ENCODE data around the gene IRX1.

IRX1 gene

GRCh38 chr5:3607541-3608181 lies 12.0 kb downstream of the IRX1 start:
- H3K36me3 Mint-ChIP-seq (ENCODE audit: low read depth): no peaks in the 10 kb centered on the region
- H3K9me3 Mint-ChIP-seq: no peaks in the 10 kb centered on the region
- H3K4me1 Mint-ChIP-seq (ENCODE audit: low read depth): no peaks in the 10 kb centered on the region
- H3K4me3 Mint-ChIP-seq: no peak overlapping the region
- no peak for DNase-seq
- peaks cover 63% of the 10 kb centered on the region for H3K27me3 Mint-ChIP-seq
- no peak overlapping the region for H3K27ac Mint-ChIP-seq

DNA sequence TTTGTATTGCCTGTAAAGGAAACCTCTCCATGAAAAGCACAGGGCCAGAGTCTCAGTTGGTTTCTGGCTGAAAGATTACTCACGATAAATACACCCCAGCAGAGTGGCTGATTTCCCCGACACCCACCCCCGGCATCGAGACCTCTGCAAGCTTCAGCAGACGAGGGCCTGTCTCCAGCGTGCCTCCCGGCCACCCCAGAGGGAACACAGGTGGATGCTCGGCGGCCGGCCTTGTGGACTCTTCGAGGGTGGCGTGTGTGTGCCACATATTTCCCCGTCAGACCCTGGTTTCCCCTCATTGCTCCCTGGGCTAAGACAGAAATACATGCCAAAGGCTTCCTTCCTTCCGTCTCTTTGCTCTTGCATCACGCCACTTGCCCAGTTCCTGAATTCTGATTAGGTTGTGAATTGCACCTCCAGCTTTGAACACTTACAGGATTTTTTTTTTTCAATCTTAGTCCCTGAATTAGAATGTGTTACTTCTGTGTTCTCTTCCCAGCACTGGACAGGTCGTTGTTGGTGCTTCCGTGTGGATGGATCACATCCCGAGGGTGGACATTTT lies 13.6 kb downstream of the IRX1 start:
- no peak overlapping the region for H3K27ac Mint-ChIP-seq
- no peak overlapping the region for H3K4me3 Mint-ChIP-seq

GRCh38 chr5:3612591-3613042 lies 17.0 kb downstream of the IRX1 start:
- no peaks in the 10 kb centered on the region for H3K9me3 Mint-ChIP-seq
- H3K4me1 Mint-ChIP-seq (ENCODE audit: low read depth): no peaks in the 10 kb centered on the region
- H3K4me3 Mint-ChIP-seq: no peak overlapping the region
- no peak for DNase-seq
- H3K27me3 Mint-ChIP-seq: peaks cover 19% of the 10 kb centered on the region
- no peaks in the 10 kb centered on the region for H3K36me3 Mint-ChIP-seq (ENCODE audit: low read depth)
- no peak overlapping the region for H3K27ac Mint-ChIP-seq

More for the DNA sequence above, 13.6 kb downstream of the IRX1 start:
- H3K4me1 Mint-ChIP-seq (ENCODE audit: low read depth): no peaks in the 10 kb centered on the region
- no peaks in the 10 kb centered on the region for H3K36me3 Mint-ChIP-seq (ENCODE audit: low read depth)
- H3K9me3 Mint-ChIP-seq: no peaks in the 10 kb centered on the region
- H3K27me3 Mint-ChIP-seq: peaks cover 48% of the 10 kb centered on the region
- DNase-seq: no peak

GRCh38 chr5:3613726-3614125 lies 18.1 kb downstream of the IRX1 start:
- no peak for DNase-seq

DNA sequence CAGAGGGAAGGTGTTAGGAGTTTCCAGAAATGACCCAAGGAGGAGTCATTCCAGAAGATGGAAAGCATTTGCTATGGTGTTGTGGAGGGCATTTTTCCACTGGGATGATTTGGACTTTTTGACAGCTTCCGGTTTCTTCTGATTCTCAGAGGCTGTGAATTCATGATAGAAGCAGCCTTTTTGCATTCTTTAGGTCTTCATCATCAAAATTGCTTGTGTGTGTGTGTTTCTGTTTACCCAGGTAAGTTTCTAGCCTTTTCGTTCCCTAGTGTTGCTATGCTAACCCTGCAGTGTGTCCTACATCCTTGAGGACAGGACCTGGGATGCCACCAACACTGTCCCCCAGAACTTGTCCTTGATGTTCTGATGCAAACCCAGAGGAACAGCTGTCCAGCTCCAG lies 19.6 kb downstream of the IRX1 start:
- H3K9me3 Mint-ChIP-seq: no peaks in the 10 kb centered on the region
- H3K4me1 Mint-ChIP-seq (ENCODE audit: low read depth): no peaks in the 10 kb centered on the region
- H3K27ac Mint-ChIP-seq: no peak overlapping the region
- peaks cover 3% of the 10 kb centered on the region for H3K27me3 Mint-ChIP-seq
- no peak for DNase-seq
- H3K4me3 Mint-ChIP-seq: no peak overlapping the region
- H3K36me3 Mint-ChIP-seq (ENCODE audit: low read depth): no peaks in the 10 kb centered on the region

More at GRCh38 chr5:3613726-3614125, 18.1 kb downstream of the IRX1 start:
- no peak overlapping the region for H3K27ac Mint-ChIP-seq
- H3K27me3 Mint-ChIP-seq: peaks cover 11% of the 10 kb centered on the region
- H3K4me3 Mint-ChIP-seq: no peak overlapping the region
- H3K9me3 Mint-ChIP-seq: no peaks in the 10 kb centered on the region
- H3K36me3 Mint-ChIP-seq (ENCODE audit: low read depth): no peaks in the 10 kb centered on the region
- H3K4me1 Mint-ChIP-seq (ENCODE audit: low read depth): no peaks in the 10 kb centered on the region

- no peak overlapping the region for H3K27ac Mint-ChIP-seq
- H3K4me1 Mint-ChIP-seq (ENCODE audit: low read depth): no peaks in the 10 kb centered on the region
- no peak for DNase-seq
- H3K4me3 Mint-ChIP-seq: no peak overlapping the region
- H3K27me3 Mint-ChIP-seq: peaks cover 3% of the 10 kb centered on the region
- H3K36me3 Mint-ChIP-seq (ENCODE audit: low read depth): no peaks in the 10 kb centered on the region
- H3K9me3 Mint-ChIP-seq: no peaks in the 10 kb centered on the region
These were observed 20.2 kb downstream of the IRX1 start for GRCh38 chr5:3615829-3616228.

DNA sequence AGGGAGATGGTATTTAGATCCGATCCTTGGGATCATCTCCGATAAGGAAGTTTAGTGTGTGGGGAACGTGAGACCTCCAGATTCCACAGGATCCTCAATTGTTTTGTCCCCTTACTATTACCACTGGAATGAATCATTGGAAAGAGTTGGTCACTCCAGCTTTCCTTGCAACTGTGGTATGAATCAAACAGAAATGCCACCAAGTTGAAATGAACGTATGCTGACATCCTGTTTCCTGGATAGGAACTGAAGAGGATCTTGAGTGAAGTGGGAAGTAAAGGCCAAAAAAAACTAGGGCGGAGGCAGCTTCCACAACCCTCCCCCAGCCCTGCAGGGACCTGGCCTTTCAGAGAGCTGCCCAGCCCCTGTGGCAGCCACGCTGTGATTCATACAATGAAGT lies 23.9 kb downstream of the IRX1 start:
- Mint-ChIP-seq H3K4me1 (ENCODE audit: low read depth) (no peaks in the 10 kb centered on the region), H3K27ac (no peak overlapping the region), H3K4me3 (no peak overlapping the region), H3K36me3 (ENCODE audit: low read depth) (no peaks in the 10 kb centered on the region), H3K27me3 (peaks cover 3% of the 10 kb centered on the region), H3K9me3 (no peaks in the 10 kb centered on the region)
- no peak for DNase-seq

GRCh38 chr5:3622961-3623360 lies 27.3 kb downstream of the IRX1 start:
- no peak overlapping the region for H3K27ac Mint-ChIP-seq
- no peaks in the 10 kb centered on the region for H3K36me3 Mint-ChIP-seq (ENCODE audit: low read depth)
- H3K4me3 Mint-ChIP-seq: no peak overlapping the region
- peaks cover 7% of the 10 kb centered on the region for H3K9me3 Mint-ChIP-seq
- H3K27me3 Mint-ChIP-seq: peaks cover 2% of the 10 kb centered on the region
- DNase-seq: no peak
- no peaks in the 10 kb centered on the region for H3K4me1 Mint-ChIP-seq (ENCODE audit: low read depth)

GRCh38 chr5:3625626-3626025 lies 30.0 kb downstream of the IRX1 start:
- H3K4me1 Mint-ChIP-seq (ENCODE audit: low read depth): no peaks in the 10 kb centered on the region
- no peak overlapping the region for H3K4me3 Mint-ChIP-seq
- no peaks in the 10 kb centered on the region for H3K27me3 Mint-ChIP-seq
- H3K27ac Mint-ChIP-seq: no peak overlapping the region
- peaks cover 7% of the 10 kb centered on the region for H3K9me3 Mint-ChIP-seq
- no peaks in the 10 kb centered on the region for H3K36me3 Mint-ChIP-seq (ENCODE audit: low read depth)
- DNase-seq: no peak

DNA sequence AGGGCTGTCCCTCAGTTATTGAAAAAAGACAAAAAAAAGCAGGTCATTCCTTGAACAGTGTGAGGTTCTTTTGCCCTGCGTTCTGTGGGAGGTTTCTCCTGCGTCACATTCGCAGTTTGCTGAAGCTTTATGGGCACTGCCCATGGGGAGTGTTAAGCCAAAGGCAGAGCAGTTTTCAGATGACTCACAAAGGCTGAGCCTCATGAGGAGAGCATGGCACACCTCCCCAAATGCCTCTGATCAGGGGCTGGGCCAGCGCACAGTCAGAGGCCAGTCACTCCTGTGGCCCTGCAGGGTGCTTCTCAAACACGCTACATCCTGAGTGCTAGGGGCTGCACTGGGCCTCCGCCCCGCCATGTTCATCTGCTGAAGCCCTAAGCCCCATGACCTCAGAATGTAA lies 38.4 kb downstream of the IRX1 start:
- no peak for DNase-seq
- no peak overlapping the region for H3K4me3 Mint-ChIP-seq
- H3K4me1 Mint-ChIP-seq (ENCODE audit: low read depth): no peaks in the 10 kb centered on the region
- H3K27me3 Mint-ChIP-seq: no peaks in the 10 kb centered on the region
- H3K9me3 Mint-ChIP-seq: peaks cover 9% of the 10 kb centered on the region
- no peaks in the 10 kb centered on the region for H3K36me3 Mint-ChIP-seq (ENCODE audit: low read depth)
- no peak overlapping the region for H3K27ac Mint-ChIP-seq

DNA sequence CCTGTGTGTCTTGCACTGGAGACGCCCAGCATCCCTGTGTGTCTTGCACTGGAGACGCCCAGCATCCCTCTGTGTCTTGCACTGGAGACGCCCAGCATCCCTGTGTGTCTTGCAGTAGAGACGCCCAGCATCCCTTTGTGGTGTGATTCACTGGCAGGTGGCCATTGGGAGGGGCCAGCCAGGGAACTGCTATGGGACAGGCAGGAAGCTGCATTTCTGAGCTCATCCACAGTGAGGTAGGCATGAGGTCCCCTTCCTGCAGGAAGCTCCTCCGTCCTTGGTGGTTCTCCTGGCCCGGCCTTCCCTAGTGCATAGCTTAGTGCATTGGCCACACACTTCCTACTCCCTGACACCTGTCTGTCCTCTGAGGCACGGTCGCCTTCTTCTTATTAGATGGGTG lies 43.5 kb downstream of the IRX1 start:
- no peak for DNase-seq
- peaks cover 5% of the 10 kb centered on the region for H3K9me3 Mint-ChIP-seq
- no peak overlapping the region for H3K4me3 Mint-ChIP-seq
- H3K4me1 Mint-ChIP-seq (ENCODE audit: low read depth): no peaks in the 10 kb centered on the region
- no peaks in the 10 kb centered on the region for H3K36me3 Mint-ChIP-seq (ENCODE audit: low read depth)
- no peaks in the 10 kb centered on the region for H3K27me3 Mint-ChIP-seq
- H3K27ac Mint-ChIP-seq: no peak overlapping the region

- Mint-ChIP-seq H3K27me3 (no peaks in the 10 kb centered on the region), H3K9me3 (no peaks in the 10 kb centered on the region), H3K36me3 (ENCODE audit: low read depth) (no peaks in the 10 kb centered on the region), H3K4me1 (ENCODE audit: low read depth) (no peaks in the 10 kb centered on the region), H3K4me3 (no peak overlapping the region), H3K27ac (no peak overlapping the region)
- no peak for DNase-seq
These were observed 46.6 kb downstream of the IRX1 start for GRCh38 chr5:3642231-3642630.

GRCh38 chr5:3650320-3650719 lies 54.7 kb downstream of the IRX1 start:
- no peak overlapping the region for H3K27ac Mint-ChIP-seq
- no peaks in the 10 kb centered on the region for H3K27me3 Mint-ChIP-seq
- no peak overlapping the region for H3K4me3 Mint-ChIP-seq
- no peaks in the 10 kb centered on the region for H3K36me3 Mint-ChIP-seq (ENCODE audit: low read depth)
- no peaks in the 10 kb centered on the region for H3K9me3 Mint-ChIP-seq
- DNase-seq: no peak
- no peaks in the 10 kb centered on the region for H3K4me1 Mint-ChIP-seq (ENCODE audit: low read depth)

GRCh38 chr5:3650868-3651267 lies 55.2 kb downstream of the IRX1 start:
- no peak overlapping the region for H3K27ac Mint-ChIP-seq
- no peaks in the 10 kb centered on the region for H3K27me3 Mint-ChIP-seq
- no peaks in the 10 kb centered on the region for H3K36me3 Mint-ChIP-seq (ENCODE audit: low read depth)
- no peak for DNase-seq
- no peaks in the 10 kb centered on the region for H3K4me1 Mint-ChIP-seq (ENCODE audit: low read depth)
- H3K4me3 Mint-ChIP-seq: no peak overlapping the region
- no peaks in the 10 kb centered on the region for H3K9me3 Mint-ChIP-seq

Measured in activated T-cell treated with anti-CD3 and anti-CD28 coated beads, Interleukin-2, amount 50 U/mL, for 24 hours (primary cell).